ENCODE measurements around the gene LNX1.

The LNX1 gene

GRCh38 chr4:53548662-53549061, 42.6 kb downstream of the LNX1 start:
- no peak overlapping the region for H3K27ac ChIP-seq
- TF ChIP-seq ZFX (IDR thresholded peaks at IDR 0.05) (no peak), CTCF (conservative IDR thresholded peaks at IDR 0.05) (no peak)

- no peak overlapping the region for H3K27ac ChIP-seq
- TF ChIP-seq CTCF (conservative IDR thresholded peaks at IDR 0.05) (no peak), ZFX (IDR thresholded peaks at IDR 0.05) (no peak)
Observed at GRCh38 chr4:53547983-53548382, 43.3 kb downstream of the LNX1 start.

- no peak for TF ChIP-seq CTCF (conservative IDR thresholded peaks at IDR 0.05)
- no peak for TF ChIP-seq ZFX (IDR thresholded peaks at IDR 0.05)
- H3K27ac ChIP-seq: no peak overlapping the region
Observed at GRCh38 chr4:53545942-53546581, 45.2 kb downstream of the LNX1 start.

GRCh38 chr4:53545273-53545672, 46.0 kb downstream of the LNX1 start:
- H3K27ac ChIP-seq: no peak overlapping the region
- no peak for TF ChIP-seq ZFX (IDR thresholded peaks at IDR 0.05)
- no peak for TF ChIP-seq CTCF (conservative IDR thresholded peaks at IDR 0.05)

GRCh38 chr4:53543561-53543960, 47.7 kb downstream of the LNX1 start:
- H3K27ac ChIP-seq: no peak overlapping the region
- TF ChIP-seq ZFX (IDR thresholded peaks at IDR 0.05): no peak
- no peak for TF ChIP-seq CTCF (conservative IDR thresholded peaks at IDR 0.05)

GRCh38 chr4:53541577-53542206, 49.6 kb downstream of the LNX1 start:
- TF ChIP-seq CTCF (conservative IDR thresholded peaks at IDR 0.05) (no peak), ZFX (IDR thresholded peaks at IDR 0.05) (no peak)

GRCh38 chr4:53538756-53539155, 52.5 kb downstream of the LNX1 start:
- no peak for TF ChIP-seq CTCF (conservative IDR thresholded peaks at IDR 0.05)
- TF ChIP-seq ZFX (IDR thresholded peaks at IDR 0.05): no peak
- H3K27ac ChIP-seq: no peak overlapping the region

More at GRCh38 chr4:53541577-53542206, 49.6 kb downstream of the LNX1 start:
- H3K27ac ChIP-seq: no peak overlapping the region

Data from C4-2B (cell line).